AG09319 (cell line): Measurements from ENCODE around the gene SLC25A18.

ENCODE experiments used
- DNase-seq: peaks from one replicate; pipeline ENCODE4 v3.0.0-alpha.2; 2010; ENCODE audit warnings: low read depth; ENCODE audit errors: extremely low read depth
- CTCF ChIP-seq: IDR thresholded peaks from 2 replicates; pipeline ENCODE4 v1.5.1; 2011; ENCODE audit warnings: low read depth, mild to moderate bottlenecking, inconsistent platforms, low read length, moderate library complexity

Gene SLC25A18

GRCh38 chr22:17570851-17571631 lies 7.7 kb downstream of the SLC25A18 start:
- TF ChIP-seq CTCF: no peak
- DNase-seq: no peak

GRCh38 chr22:17575151-17575550 lies 11.9 kb downstream of the SLC25A18 start:
- TF ChIP-seq CTCF: no peak
- DNase-seq: no peak

GRCh38 chr22:17575681-17576080 lies 12.4 kb downstream of the SLC25A18 start:
- DNase-seq: no peak
- TF ChIP-seq CTCF: no peak

- TF ChIP-seq CTCF: no peak
- no peak for DNase-seq
Observed at GRCh38 chr22:17576470-17576869, 13.2 kb downstream of the SLC25A18 start.

GRCh38 chr22:17578136-17578754 lies 14.9 kb downstream of the SLC25A18 start:
- TF ChIP-seq CTCF: no peak
- no peak for DNase-seq

- DNase-seq: no peak
- no peak for TF ChIP-seq CTCF
Observed at GRCh38 chr22:17579535-17579981, 16.3 kb downstream of the SLC25A18 start.

- no peak for TF ChIP-seq CTCF
- no peak for DNase-seq
Observed at GRCh38 chr22:17580441-17581031, 17.2 kb downstream of the SLC25A18 start.
